ENCODE data around the gene DMAC2. TPM values are rescaled to one million over a fixed set of nuclear protein-coding genes. Genes with fewer than 3 reads are reported as not detected.

DMAC2 gene
- total and polyA plus RNA-seq, 2 of the 13 experiments (the other 11 are each of a cell fraction or from before 2014, with no cell fraction given) = 39.0 to 66.0 TPM

- TF ChIP-seq, protein P1, sequence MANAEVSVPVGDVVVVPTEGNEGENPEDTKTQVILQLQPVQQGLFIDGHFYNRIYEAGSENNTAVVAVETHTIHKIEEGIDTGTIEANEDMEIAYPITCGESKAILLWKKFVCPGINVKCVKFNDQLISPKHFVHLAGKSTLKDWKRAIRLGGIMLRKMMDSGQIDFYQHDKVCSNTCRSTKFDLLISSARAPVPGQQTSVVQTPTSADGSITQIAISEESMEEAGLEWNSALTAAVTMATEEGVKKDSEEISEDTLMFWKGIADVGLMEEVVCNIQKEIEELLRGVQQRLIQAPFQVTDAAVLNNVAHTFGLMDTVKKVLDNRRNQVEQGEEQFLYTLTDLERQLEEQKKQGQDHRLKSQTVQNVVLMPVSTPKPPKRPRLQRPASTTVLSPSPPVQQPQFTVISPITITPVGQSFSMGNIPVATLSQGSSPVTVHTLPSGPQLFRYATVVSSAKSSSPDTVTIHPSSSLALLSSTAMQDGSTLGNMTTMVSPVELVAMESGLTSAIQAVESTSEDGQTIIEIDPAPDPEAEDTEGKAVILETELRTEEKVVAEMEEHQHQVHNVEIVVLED (CRISPR knock-in tag; IDR thresholded peaks at IDR 0.05; ENCODE audit: borderline replicate concordance) = peak; percentile 92
- peak; percentile 16; the same call in 1 of the 2 replicates for TF ChIP-seq NFKBIZ (CRISPR knock-in tag; IDR thresholded peaks at IDR 0.05)
- TF ChIP-seq HNRNPK (IDR thresholded peaks at IDR 0.05; ENCODE audit: low read depth, low read length, poor library complexity, severe bottlenecking) = no peak
- peak; percentile 99; the same call in 1 of the 2 replicates for TF ChIP-seq NR0B2 (CRISPR knock-in tag; IDR thresholded peaks at IDR 0.05)
- TF ChIP-seq PBX3 (CRISPR knock-in tag; IDR thresholded peaks at IDR 0.05; ENCODE audit: borderline replicate concordance) = peak; percentile 69; the same call in 1 of the 2 replicates
- TF ChIP-seq, protein P2, sequence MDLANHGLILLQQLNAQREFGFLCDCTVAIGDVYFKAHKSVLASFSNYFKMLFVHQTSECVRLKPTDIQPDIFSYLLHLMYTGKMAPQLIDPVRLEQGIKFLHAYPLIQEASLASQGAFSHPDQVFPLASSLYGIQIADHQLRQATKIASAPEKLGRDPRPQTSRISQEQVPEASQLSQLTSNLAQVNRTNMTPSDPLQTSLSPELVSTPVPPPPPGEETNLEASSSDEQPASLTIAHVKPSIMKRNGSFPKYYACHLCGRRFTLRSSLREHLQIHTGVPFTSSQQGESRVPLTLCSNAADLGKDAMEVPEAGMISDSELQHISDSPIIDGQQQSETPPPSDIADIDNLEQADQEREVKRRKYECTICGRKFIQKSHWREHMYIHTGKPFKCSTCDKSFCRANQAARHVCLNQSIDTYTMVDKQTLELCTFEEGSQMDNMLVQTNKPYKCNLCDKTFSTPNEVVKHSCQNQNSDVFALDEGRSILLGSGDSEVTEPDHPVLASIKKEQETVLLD (CRISPR knock-in tag; IDR thresholded peaks at IDR 0.05; ENCODE audit: low read depth) = no peak
Measured at GRCh38 chr19:41397086-41398049, 42.3 kb downstream of the DMAC2 start, which contains the start of the genes BCKDHA and EXOSC5 (continued).

Data from HepG2 (cell line).